SK-N-SH (cell line): ENCODE data around the gene ESRRA. TPM values are rescaled to one million over a fixed set of nuclear protein-coding genes. Genes with fewer than 3 reads are reported as not detected.

Source experiments
- CTCF ChIA-PET: fragments of 300-600, 350-600 bp; formaldehyde crosslinking; extraction: SDS; loops from one replicate; lab custom pipeline; 2021; lab: Yijun Ruan, JAX
- POLR2A ChIA-PET: fragments of 350-600 bp; sonication (Branson Sonifier 250); formaldehyde crosslinking; extraction: SDS; loops from one replicate; lab custom pipeline; 2020; ENCODE audit warnings: antibody characterized with exemption, inconsistent platforms; lab: Yijun Ruan, JAX
- DNase-seq: peaks from one replicate; pipeline ENCODE4 v3.0.0; 2012
- H2AFZ ChIP-seq: fragments of 200-600 bp; sonication (generic); 2 replicates; pipeline ENCODE4 v1.8.1; 2016; ENCODE audit warnings: antibody characterized with exemption, mild to moderate bottlenecking, low read depth
- H3F3A ChIP-seq: fragments of 200-600 bp; sonication (generic); replicated peaks from 2 replicates; pipeline ENCODE3; 2016; ENCODE audit warnings: antibody characterized with exemption, mild to moderate bottlenecking; ENCODE audit not compliant: insufficient read depth
- H3K27ac ChIP-seq, 2 experiments: fragments of 200-500 bp in 1 of 2; fragments of 200-600 bp in 1 of 2; sonication (Bioruptor generic) in 1 of 2; sonication (generic), shearing (Covaris generic) in 1 of 2; 2 replicates each; pipeline versions ENCODE4 v1.5.1 to v1.6.1; 2014 to 2016; ENCODE audit warnings: low read depth in 2 of 2, inconsistent platforms in 1 of 2, low read length in 1 of 2, mild to moderate bottlenecking in 1 of 2, mixed read lengths in 1 of 2
- H3K27me3 ChIP-seq: fragments of 200-600 bp; sonication (generic), shearing (Covaris generic); 2 replicates; pipeline ENCODE4 v1.6.1; 2016; ENCODE audit warnings: mixed run types; ENCODE audit not compliant: insufficient read depth
- H3K36me3 ChIP-seq, 2 experiments: fragments of 200-500 bp in 1 of 2; fragments of 200-600 bp in 1 of 2; sonication (Bioruptor generic) in 1 of 2; sonication (generic) in 1 of 2; replicated peaks in 1 of 2; 2 replicates each; pipeline versions ENCODE3 to v1.5.1; 2014 to 2016; ENCODE audit warnings: low read length in 1 of 2, mild to moderate bottlenecking in 1 of 2; ENCODE audit not compliant: insufficient read depth in 2 of 2, control insufficient read depth in 1 of 2
- H3K4me1 ChIP-seq, 2 experiments: fragments of 200-500 bp in 1 of 2; fragments of 200-600 bp in 1 of 2; sonication (Bioruptor generic) in 1 of 2; sonication (generic), shearing (Covaris generic) in 1 of 2; 2 replicates each; pipeline versions ENCODE4 v1.5.1 to v1.6.1; 2014 to 2016; ENCODE audit warnings: low read depth in 1 of 2, low read length in 1 of 2, mixed run types in 1 of 2; ENCODE audit not compliant: insufficient read depth in 2 of 2, control insufficient read depth in 1 of 2
- H3K4me2 ChIP-seq: fragments of 200-600 bp; sonication (generic), shearing (Covaris generic); 2 replicates; pipeline ENCODE4 v1.6.1; 2017; ENCODE audit warnings: mixed run types
- H3K4me3 ChIP-seq, 2 experiments: fragments of 200-500 bp in 1 of 2; fragments of 200-600 bp in 1 of 2; sonication (Bioruptor generic) in 1 of 2; sonication (generic), shearing (Covaris generic) in 1 of 2; 2 replicates each; pipeline versions ENCODE4 v1.5.1 to v1.8.1; 2014 to 2016; ENCODE audit warnings: low read depth in 2 of 2, inconsistent platforms in 1 of 2, low read length in 1 of 2, mild to moderate bottlenecking in 1 of 2, mixed read lengths in 1 of 2, moderate library complexity in 1 of 2
- H3K79me2 ChIP-seq: fragments of 200-600 bp; sonication (generic); 2 replicates; pipeline ENCODE4 v1.8.1; 2017; ENCODE audit warnings: mild to moderate bottlenecking; ENCODE audit not compliant: insufficient read depth
- H3K9ac ChIP-seq: fragments of 200-600 bp; sonication (generic); 2 replicates; pipeline ENCODE4 v1.6.1; 2017; ENCODE audit warnings: mixed run types
- H3K9me2 ChIP-seq: fragments of 200-600 bp; sonication (generic); 2 replicates; pipeline ENCODE4 v1.6.1; 2017; ENCODE audit warnings: mixed run types
- H3K9me3 ChIP-seq: fragments of 200-600 bp; sonication (generic); 2 replicates; pipeline ENCODE4 v1.6.1; 2017; ENCODE audit warnings: mixed run types, mild to moderate bottlenecking, moderate library complexity
- H4K20me1 ChIP-seq: fragments of 200-600 bp; sonication (generic); 2 replicates; pipeline ENCODE4 v1.6.1; 2017; ENCODE audit warnings: mild to moderate bottlenecking, mixed run types; ENCODE audit not compliant: insufficient read depth
- CHD2 ChIP-seq: fragments of 150-350 bp; IDR thresholded peaks from 2 replicates; pipeline ENCODE4 v1.6.1; 2018; ENCODE audit warnings: low read length; ENCODE audit not compliant: partially characterized antibody
- CTCF ChIP-seq: fragments of 200-600 bp; sonication (generic); IDR thresholded peaks from 2 replicates; pipeline ENCODE4 v1.6.1; 2017; ENCODE audit warnings: antibody characterized with exemption, mild to moderate bottlenecking, moderate library complexity
- ELF1 ChIP-seq: IDR thresholded peaks from 2 replicates; pipeline ENCODE4 v1.4.0; 2012
- EZH2phosphoT487 ChIP-seq: fragments of 200-600 bp; sonication (generic); IDR thresholded peaks from 2 replicates; pipeline ENCODE4 v1.6.1; 2017; ENCODE audit warnings: low read depth, mixed run types, mild to moderate bottlenecking, antibody characterized with exemption, moderate library complexity, borderline replicate concordance
- FOSL2 ChIP-seq: IDR thresholded peaks from 2 replicates; pipeline ENCODE4 v1.4.0; 2012; ENCODE audit warnings: low read depth, mild to moderate bottlenecking, moderate library complexity, borderline replicate concordance
- IRF3 ChIP-seq: fragments of 150-350 bp; IDR thresholded peaks from 2 replicates; pipeline ENCODE4 v1.6.1; 2016; ENCODE audit warnings: mild to moderate bottlenecking, low read depth, low read length
- JUND ChIP-seq: IDR thresholded peaks from 2 replicates; pipeline ENCODE4 v1.4.0; 2012
- MAX ChIP-seq: IDR thresholded peaks from 2 replicates; pipeline ENCODE4 v1.4.0; 2012; ENCODE audit warnings: low read depth
- MEF2A ChIP-seq: IDR thresholded peaks from 2 replicates; pipeline ENCODE4 v1.4.0; 2012; ENCODE audit warnings: low read depth, borderline replicate concordance
- NRF1 ChIP-seq: IDR thresholded peaks from 2 replicates; pipeline ENCODE4 v1.6.1; 2012; ENCODE audit warnings: low read depth, mild to moderate bottlenecking, low read length
- PBX3 ChIP-seq: IDR thresholded peaks from 2 replicates; pipeline ENCODE4; 2012
- POLR2AphosphoS5 ChIP-seq: IDR thresholded peaks from 2 replicates; pipeline ENCODE4 v1.6.1; 2012; ENCODE audit warnings: low read depth, low read length
- RAD21 ChIP-seq: IDR thresholded peaks from 2 replicates; pipeline ENCODE4 v1.6.1; 2012; ENCODE audit warnings: mild to moderate bottlenecking, low read length
- RCOR1 ChIP-seq: fragments of 150-350 bp; IDR thresholded peaks from 2 replicates; pipeline ENCODE4 v1.6.1; 2017; ENCODE audit warnings: antibody characterized with exemption, low read length
- RXRA ChIP-seq: IDR thresholded peaks from 2 replicates; pipeline ENCODE4 v1.4.0; 2012; ENCODE audit warnings: low read depth, mild to moderate bottlenecking, borderline replicate concordance
- SIN3A ChIP-seq: IDR thresholded peaks from 2 replicates; pipeline ENCODE4 v1.6.1; 2012; ENCODE audit warnings: low read depth, mild to moderate bottlenecking, low read length, moderate library complexity, borderline replicate concordance
- TCF12 ChIP-seq: IDR thresholded peaks from 2 replicates; pipeline ENCODE4 v1.4.0; 2012
- TEAD4 ChIP-seq: IDR thresholded peaks from 2 replicates; pipeline ENCODE4 v1.4.0; 2012; ENCODE audit warnings: mild to moderate bottlenecking, borderline replicate concordance; ENCODE audit not compliant: insufficient read depth
- USF2 ChIP-seq: fragments of 150-350 bp; IDR thresholded peaks from 2 replicates; pipeline ENCODE4 v1.6.1; 2017; ENCODE audit warnings: antibody characterized with exemption, low read length, low read depth, borderline replicate concordance
- WGBS: methylation state at CpG from one replicate; pipeline ENCODE4 v1.1.6; 2017; ENCODE audit warnings: low lambda C conversion rate; 5-methylcytosine and 5-hydroxymethylcytosine counted together
- polyA plus RNA-seq, 3 experiments: library from polyadenylated mRNA; depleted of rRNA; stranded (reverse); fragments of >200 nt; gene quantifications; 2 replicates each; pipeline ENCODE4 v1.2.3, GENCODE V29; 2012
- TF ChIP-seq, protein P1 (sequence below): IDR thresholded peaks from 2 replicates; pipeline ENCODE4 v1.6.1; 2012; ENCODE audit warnings: mild to moderate bottlenecking, low read depth, low read length, moderate library complexity

The ESRRA gene
- polyA plus RNA-seq, 1 of the 3 experiments (the other 2 are of a cell fraction): 27.8 TPM

- TF ChIP-seq, protein P1, sequence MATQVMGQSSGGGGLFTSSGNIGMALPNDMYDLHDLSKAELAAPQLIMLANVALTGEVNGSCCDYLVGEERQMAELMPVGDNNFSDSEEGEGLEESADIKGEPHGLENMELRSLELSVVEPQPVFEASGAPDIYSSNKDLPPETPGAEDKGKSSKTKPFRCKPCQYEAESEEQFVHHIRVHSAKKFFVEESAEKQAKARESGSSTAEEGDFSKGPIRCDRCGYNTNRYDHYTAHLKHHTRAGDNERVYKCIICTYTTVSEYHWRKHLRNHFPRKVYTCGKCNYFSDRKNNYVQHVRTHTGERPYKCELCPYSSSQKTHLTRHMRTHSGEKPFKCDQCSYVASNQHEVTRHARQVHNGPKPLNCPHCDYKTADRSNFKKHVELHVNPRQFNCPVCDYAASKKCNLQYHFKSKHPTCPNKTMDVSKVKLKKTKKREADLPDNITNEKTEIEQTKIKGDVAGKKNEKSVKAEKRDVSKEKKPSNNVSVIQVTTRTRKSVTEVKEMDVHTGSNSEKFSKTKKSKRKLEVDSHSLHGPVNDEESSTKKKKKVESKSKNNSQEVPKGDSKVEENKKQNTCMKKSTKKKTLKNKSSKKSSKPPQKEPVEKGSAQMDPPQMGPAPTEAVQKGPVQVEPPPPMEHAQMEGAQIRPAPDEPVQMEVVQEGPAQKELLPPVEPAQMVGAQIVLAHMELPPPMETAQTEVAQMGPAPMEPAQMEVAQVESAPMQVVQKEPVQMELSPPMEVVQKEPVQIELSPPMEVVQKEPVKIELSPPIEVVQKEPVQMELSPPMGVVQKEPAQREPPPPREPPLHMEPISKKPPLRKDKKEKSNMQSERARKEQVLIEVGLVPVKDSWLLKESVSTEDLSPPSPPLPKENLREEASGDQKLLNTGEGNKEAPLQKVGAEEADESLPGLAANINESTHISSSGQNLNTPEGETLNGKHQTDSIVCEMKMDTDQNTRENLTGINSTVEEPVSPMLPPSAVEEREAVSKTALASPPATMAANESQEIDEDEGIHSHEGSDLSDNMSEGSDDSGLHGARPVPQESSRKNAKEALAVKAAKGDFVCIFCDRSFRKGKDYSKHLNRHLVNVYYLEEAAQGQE: no peak
- no peak for TF ChIP-seq POLR2AphosphoS5
- no peak for TF ChIP-seq ELF1
- no peak for TF ChIP-seq TEAD4
- TF ChIP-seq RAD21: no peak
- TF ChIP-seq CHD2: no peak
- TF ChIP-seq USF2: no peak
- TF ChIP-seq PBX3: no peak
Measured at GRCh38 chr11:64294774-64295173, 10.6 kb upstream of the ESRRA start (continued).

GRCh38 chr11:64295760-64296159 lies 9.6 kb upstream of the ESRRA start:
- Histone ChIP-seq H4K20me1 (no peaks in the 10 kb centered on the region), H3K79me2 (no peaks in the 10 kb centered on the region), H3K4me3 (no peak overlapping the region), H3K9me2 (no peaks in the 10 kb centered on the region), H2AFZ (no peak overlapping the region), H3K27me3 (peaks cover 18% of the 10 kb centered on the region), H3K27ac (no peak overlapping the region), H3K4me1 (peaks cover 0 to 9% of the 10 kb centered on the region in 2 experiments; a peak in 1 of 4 replicates), H3F3A (peaks cover under 1% of the 10 kb centered on the region), H3K9me3 (no peaks in the 10 kb centered on the region), H3K4me2 (no peak overlapping the region), H3K9ac (no peak overlapping the region), H3K36me3 (no peaks in the 10 kb centered on the region)
- TF ChIP-seq EZH2phosphoT487: no peak
- TF ChIP-seq MAX: no peak
- TF ChIP-seq NRF1: no peak
- no peak for TF ChIP-seq RCOR1
- TF ChIP-seq RAD21: no peak
- TF ChIP-seq RXRA: no peak
- no peak for TF ChIP-seq TCF12
- no peak for TF ChIP-seq PBX3
- no peak for TF ChIP-seq MEF2A
- TF ChIP-seq IRF3: no peak
- TF ChIP-seq SIN3A: no peak
- no peak for TF ChIP-seq FOSL2
- TF ChIP-seq USF2: no peak
- TF ChIP-seq CTCF: no peak
- no peak for TF ChIP-seq JUND
- ChIA-PET CTCF (interaction anchor here (1.6 to 1.9 kb wide), 2 partner anchors 8 to 24 kb away, joined by 8 to 12 read pairs; no protein-coding TSS in a partner anchor), POLR2A (interaction anchor here (0.7 kb wide), 1 partner anchor 18 kb away, joined by 3 read pairs; no protein-coding TSS in a partner anchor)
- no peak for DNase-seq
- WGBS: 88% methylated on average over 3 of the region's 4 CpGs
